ENCODE measurements around the gene RNF151. TPM values are rescaled to one million over a fixed set of nuclear protein-coding genes. Genes with fewer than 3 reads are reported as not detected.

Gene RNF151
- total and polyA plus RNA-seq, 2 of the 13 experiments (the other 11 are each of a cell fraction or from before 2014, with no cell fraction given) = not detected

DNA sequence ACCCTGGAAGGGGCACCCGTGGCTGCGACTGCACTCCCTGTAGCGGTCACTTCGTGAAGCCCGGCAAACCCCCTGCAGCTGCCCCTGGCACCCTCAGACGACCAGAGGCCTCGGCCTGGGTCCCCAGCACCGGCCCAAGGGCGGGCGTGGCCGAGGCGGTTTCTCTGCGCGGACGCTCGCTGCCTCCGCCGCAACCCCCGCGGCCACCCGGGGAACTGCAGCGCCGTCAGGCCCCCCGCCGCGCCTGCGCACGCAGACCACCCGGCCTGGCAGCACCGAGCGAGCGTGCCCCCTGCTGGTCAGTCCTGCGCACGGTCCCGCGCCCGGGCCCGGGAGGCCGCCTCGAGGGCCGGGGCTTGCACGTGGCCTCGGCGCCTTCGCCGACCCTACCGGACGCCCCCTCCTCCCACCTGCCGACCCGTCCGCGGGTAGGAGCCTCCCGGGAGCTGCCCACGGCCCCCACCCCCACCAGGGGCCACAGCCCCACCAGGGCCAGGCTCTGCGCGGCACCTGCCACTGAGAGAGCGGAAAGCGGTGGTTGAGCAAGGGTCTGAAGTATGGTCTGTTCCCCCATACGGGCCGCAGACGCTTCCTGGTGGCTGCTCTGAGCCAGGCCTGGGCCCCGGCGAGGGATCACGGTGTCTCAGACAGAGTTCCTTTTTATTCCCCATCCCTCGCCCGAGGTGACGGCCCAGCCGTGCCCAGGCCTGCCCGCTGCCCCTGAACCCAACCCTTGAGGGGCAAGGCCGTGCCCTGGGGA is 36.9 kb upstream of the RNF151 start (continued):
- no peak for TF ChIP-seq NCOR1 (IDR thresholded peaks at IDR 0.05; ENCODE audit: borderline replicate concordance, low read length)
- TF ChIP-seq ZEB1 (IDR thresholded peaks at IDR 0.05; ENCODE audit: insufficient replicate concordance, low read depth) = no peak
- TF ChIP-seq ZNF124 (CRISPR knock-in tag; IDR thresholded peaks at IDR 0.05) = no peak
- TF ChIP-seq ZNF550 (CRISPR knock-in tag; IDR thresholded peaks at IDR 0.05; ENCODE audit: borderline replicate concordance) = peak; percentile 34; the same call in 1 of the 2 replicates
- no peak for TF ChIP-seq HDAC6 (IDR thresholded peaks at IDR 0.05; ENCODE audit: low read depth, low read length)
- no peak for TF ChIP-seq KDM1A (CRISPR knock-in tag; IDR thresholded peaks at IDR 0.05)
- TF ChIP-seq ZNF552 (CRISPR knock-in tag; IDR thresholded peaks at IDR 0.05; ENCODE audit: borderline replicate concordance) = peak; percentile 29; the same call in 1 of the 2 replicates
- TF ChIP-seq MXD4 (CRISPR knock-in tag; IDR thresholded peaks at IDR 0.05) = peak; percentile 75; the same call in 1 of the 2 replicates
- TF ChIP-seq SOX13 (IDR thresholded peaks at IDR 0.05) = no peak
- TF ChIP-seq SOX13 (CRISPR knock-in tag; conservative IDR thresholded peaks at IDR 0.05 in 1 of 2, IDR thresholded peaks at IDR 0.05 in 1 of 2) = 0 out of 4 replicates have a peak, but pooled peaks of 1 of the 2 experiments have one; percentile 27
- TF ChIP-seq, protein P1, sequence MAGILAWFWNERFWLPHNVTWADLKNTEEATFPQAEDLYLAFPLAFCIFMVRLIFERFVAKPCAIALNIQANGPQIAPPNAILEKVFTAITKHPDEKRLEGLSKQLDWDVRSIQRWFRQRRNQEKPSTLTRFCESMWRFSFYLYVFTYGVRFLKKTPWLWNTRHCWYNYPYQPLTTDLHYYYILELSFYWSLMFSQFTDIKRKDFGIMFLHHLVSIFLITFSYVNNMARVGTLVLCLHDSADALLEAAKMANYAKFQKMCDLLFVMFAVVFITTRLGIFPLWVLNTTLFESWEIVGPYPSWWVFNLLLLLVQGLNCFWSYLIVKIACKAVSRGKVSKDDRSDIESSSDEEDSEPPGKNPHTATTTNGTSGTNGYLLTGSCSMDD (CRISPR knock-in tag; IDR thresholded peaks at IDR 0.05) = no peak
- no peak for TF ChIP-seq ZNF781 (CRISPR knock-in tag; IDR thresholded peaks at IDR 0.05; ENCODE audit: borderline replicate concordance, not compliant biosample characterization)
- TF ChIP-seq ZNF296 (CRISPR knock-in tag; conservative IDR thresholded peaks at IDR 0.05) = no peak
- TF ChIP-seq, protein P2, sequence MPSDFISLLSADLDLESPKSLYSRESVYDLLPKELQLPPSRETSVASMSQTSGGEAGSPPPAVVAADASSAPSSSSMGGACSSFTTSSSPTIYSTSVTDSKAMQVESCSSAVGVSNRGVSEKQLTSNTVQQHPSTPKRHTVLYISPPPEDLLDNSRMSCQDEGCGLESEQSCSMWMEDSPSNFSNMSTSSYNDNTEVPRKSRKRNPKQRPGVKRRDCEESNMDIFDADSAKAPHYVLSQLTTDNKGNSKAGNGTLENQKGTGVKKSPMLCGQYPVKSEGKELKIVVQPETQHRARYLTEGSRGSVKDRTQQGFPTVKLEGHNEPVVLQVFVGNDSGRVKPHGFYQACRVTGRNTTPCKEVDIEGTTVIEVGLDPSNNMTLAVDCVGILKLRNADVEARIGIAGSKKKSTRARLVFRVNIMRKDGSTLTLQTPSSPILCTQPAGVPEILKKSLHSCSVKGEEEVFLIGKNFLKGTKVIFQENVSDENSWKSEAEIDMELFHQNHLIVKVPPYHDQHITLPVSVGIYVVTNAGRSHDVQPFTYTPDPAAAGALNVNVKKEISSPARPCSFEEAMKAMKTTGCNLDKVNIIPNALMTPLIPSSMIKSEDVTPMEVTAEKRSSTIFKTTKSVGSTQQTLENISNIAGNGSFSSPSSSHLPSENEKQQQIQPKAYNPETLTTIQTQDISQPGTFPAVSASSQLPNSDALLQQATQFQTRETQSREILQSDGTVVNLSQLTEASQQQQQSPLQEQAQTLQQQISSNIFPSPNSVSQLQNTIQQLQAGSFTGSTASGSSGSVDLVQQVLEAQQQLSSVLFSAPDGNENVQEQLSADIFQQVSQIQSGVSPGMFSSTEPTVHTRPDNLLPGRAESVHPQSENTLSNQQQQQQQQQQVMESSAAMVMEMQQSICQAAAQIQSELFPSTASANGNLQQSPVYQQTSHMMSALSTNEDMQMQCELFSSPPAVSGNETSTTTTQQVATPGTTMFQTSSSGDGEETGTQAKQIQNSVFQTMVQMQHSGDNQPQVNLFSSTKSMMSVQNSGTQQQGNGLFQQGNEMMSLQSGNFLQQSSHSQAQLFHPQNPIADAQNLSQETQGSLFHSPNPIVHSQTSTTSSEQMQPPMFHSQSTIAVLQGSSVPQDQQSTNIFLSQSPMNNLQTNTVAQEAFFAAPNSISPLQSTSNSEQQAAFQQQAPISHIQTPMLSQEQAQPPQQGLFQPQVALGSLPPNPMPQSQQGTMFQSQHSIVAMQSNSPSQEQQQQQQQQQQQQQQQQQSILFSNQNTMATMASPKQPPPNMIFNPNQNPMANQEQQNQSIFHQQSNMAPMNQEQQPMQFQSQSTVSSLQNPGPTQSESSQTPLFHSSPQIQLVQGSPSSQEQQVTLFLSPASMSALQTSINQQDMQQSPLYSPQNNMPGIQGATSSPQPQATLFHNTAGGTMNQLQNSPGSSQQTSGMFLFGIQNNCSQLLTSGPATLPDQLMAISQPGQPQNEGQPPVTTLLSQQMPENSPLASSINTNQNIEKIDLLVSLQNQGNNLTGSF (CRISPR knock-in tag; IDR thresholded peaks at IDR 0.05) = peak; percentile 94
- no peak for TF ChIP-seq MBNL3 (CRISPR knock-in tag; conservative IDR thresholded peaks at IDR 0.05)
- TF ChIP-seq ZBTB39 (CRISPR knock-in tag; IDR thresholded peaks at IDR 0.05) = peak; percentile 48; the same call in 1 of the 2 replicates
- peak; percentile 26 for TF ChIP-seq ASH2L (IDR thresholded peaks at IDR 0.05; ENCODE audit: insufficient read length, low read depth, low read length)
- TF ChIP-seq ZBTB7A (CRISPR knock-in tag; IDR thresholded peaks at IDR 0.05) = no peak; the same call in 1 of the 2 replicates
- TF ChIP-seq YEATS2 (CRISPR knock-in tag; IDR thresholded peaks at IDR 0.05; ENCODE audit: borderline replicate concordance) = no peak
- TF ChIP-seq ZNF382 (CRISPR knock-in tag; IDR thresholded peaks at IDR 0.05; ENCODE audit: borderline replicate concordance) = no peak
- TF ChIP-seq GATAD2A (CRISPR knock-in tag; IDR thresholded peaks at IDR 0.05) = peak; percentile 9; the same call in 1 of the 2 replicates
- TF ChIP-seq RARG (CRISPR knock-in tag; IDR thresholded peaks at IDR 0.05; ENCODE audit: low read depth) = no peak

Data from HepG2 (cell line).